LNCaP clone FGC (cell line): ENCODE data around the gene GPATCH8.
A peak's percentile ranks its signal among the peaks of the same experiment; 100 is the strongest.
"Not testable (repeated sequence)": the region's sequence is repeated elsewhere in the genome, so short reads cannot be mapped to it uniquely, and the experiment has no call there.

Experiments used
- DNase-seq: peaks from one replicate; pipeline ENCODE4 v3.0.0-alpha.2; 2011; ENCODE audit warnings: low read depth
- H3K4me3 ChIP-seq: 2 replicates; pipeline ENCODE4 v1.5.1; 2011; ENCODE audit warnings: mild to moderate bottlenecking, low read depth, low read length, control low read depth
- CTCF ChIP-seq: IDR thresholded peaks from 2 replicates; pipeline ENCODE4 v1.5.1; 2012; ENCODE audit warnings: mild to moderate bottlenecking; ENCODE audit not compliant: control insufficient read depth, insufficient read depth; ENCODE audit errors: extremely low read depth

The GPATCH8 gene

GRCh38 chr17:44523672-44523972 is 20.4 kb upstream of the GPATCH8 start:
- H3K4me3 ChIP-seq, result no peak overlapping the region
- no peak for TF ChIP-seq CTCF
- no peak for DNase-seq

- no peak overlapping the region for H3K4me3 ChIP-seq
- no peak for DNase-seq
- TF ChIP-seq CTCF, result peak; percentile 25; the same call in 1 of the 2 replicates
Measured at GRCh38 chr17:44522883-44523671, 19.9 kb upstream of the GPATCH8 start.

DNA sequence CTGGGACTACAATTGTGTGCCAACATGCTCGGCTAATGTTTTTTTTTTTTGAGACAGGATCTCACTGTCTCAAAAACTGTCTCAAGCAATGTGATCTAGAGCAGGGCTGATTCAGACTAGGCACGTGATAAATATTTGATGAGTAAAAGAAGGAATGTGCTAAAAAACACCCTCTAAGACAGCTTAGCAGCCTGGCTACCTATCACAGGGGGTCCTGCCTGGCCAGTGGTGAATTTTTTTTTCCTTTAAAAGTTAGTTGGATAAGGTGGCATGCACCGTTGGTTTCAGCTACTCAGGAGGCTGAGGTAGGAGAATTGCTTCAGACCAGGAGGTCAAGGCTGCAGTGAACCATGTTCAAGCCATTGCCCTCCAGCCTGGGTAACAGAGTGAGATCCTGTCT is 14.8 kb upstream of the GPATCH8 start:
- no peak for DNase-seq
- no peak for TF ChIP-seq CTCF
- no peak overlapping the region for H3K4me3 ChIP-seq

DNA sequence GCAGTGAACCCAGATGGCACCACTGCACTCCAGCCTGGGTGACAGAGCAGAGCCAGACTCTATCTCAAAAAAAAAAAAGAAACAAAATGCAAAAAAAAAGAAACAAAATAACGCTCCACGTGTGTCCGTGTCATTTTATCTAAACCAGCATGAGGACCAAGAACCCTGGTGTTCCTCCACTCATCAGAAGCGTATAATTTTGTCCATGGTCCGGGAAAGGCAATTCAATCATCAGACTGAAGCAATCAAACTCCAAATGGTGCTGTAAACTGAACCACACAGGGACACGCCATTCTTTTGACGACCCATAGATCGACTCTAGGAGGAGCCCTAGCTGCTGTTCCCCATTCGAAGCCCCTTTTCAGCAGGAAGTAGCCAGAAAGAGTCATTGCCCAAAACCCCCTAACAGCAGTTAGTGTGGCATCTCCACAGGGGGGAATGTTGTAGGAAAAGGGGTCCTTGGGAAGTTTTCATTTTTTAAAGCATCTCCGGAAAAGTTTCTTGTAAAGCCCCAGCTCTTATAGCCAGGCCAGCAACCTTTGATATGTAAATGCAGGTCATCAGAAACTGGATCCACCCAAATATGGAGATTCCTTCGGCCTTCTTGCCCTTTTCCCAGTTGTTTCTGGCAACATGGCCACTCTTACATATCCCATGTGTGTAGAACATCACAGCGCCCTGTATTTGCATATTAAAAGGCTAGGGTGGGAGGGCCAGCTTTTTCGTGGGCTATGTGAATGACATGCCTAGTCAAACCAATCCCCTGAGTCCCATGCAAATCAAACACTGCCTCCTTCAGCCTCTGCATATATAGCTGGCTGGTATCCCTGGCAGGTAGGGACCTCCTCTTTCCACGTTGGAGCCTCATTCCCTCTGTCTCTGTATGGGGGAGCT is 8.3 kb upstream of the GPATCH8 start:
- not testable (repeated sequence) for DNase-seq, H3K4me3 ChIP-seq

- H3K4me3 ChIP-seq, DNase-seq: not testable (repeated sequence)
Measured at GRCh38 chr17:44506939-44507604, 3.9 kb upstream of the GPATCH8 start.

DNA sequence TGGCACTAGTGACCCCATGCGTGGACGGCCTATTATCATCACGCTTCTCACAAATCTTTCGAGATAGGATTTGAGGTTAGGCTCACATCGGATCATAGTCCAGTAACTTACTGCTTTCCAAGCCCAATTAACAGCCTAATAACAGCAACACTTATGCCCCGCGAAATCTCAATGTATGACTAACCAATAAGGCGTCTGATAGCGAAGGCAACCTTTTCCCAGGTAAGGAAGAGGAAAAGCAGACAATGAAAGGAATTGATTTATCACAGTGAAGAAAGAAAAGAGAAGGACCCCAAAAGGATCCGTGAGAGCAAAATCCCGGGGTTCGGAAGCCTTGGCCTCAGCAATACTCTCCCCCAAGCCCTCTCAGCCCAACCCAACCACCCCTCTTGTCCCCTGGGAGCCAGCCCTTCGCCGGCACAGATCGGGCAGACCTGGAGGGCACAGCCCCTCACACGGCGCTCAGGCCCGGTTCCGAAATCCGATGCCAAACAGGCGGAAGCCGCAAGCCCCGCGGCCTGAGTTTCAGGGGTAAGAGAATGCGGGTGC is 534 bp downstream of the GPATCH8 start:
- DNase-seq, result no peak
- peak overlapping the region; percentile 81 for H3K4me3 ChIP-seq
- no peak for TF ChIP-seq CTCF

GRCh38 chr17:44501866-44502375 is 1.3 kb downstream of the GPATCH8 start:
- peak overlapping the region; percentile 81 for H3K4me3 ChIP-seq
- DNase-seq, result no peak
- TF ChIP-seq CTCF, result no peak
